HG03280 (cell line): ENCODE results near the gene MAP2K5.

Experiments used
- ATAC-seq: cut with Tn5 transposase; IDR thresholded peaks from one replicate; pipeline ENCODE4 v1.9.1; 2021; ENCODE audit warnings: mild to moderate bottlenecking, moderate library complexity; ENCODE audit not compliant: unreplicated experiment

Gene MAP2K5

GRCh38 chr15:67542420-67543347 lies at the start of gene MAP2K5:
Gene MAP2K5 (plus strand): TSS chr15:67542703. CDS start chr15:67543336, 633 bp downstream.
- ATAC-seq: peak; percentile 46

GRCh38 chr15:67495585-67495984 lies 46.9 kb upstream of the MAP2K5 start:
- no peak for ATAC-seq

GRCh38 chr15:67501177-67501835 lies 41.2 kb upstream of the MAP2K5 start:
- no peak for ATAC-seq

GRCh38 chr15:67501836-67502461 lies 40.6 kb upstream of the MAP2K5 start:
- no peak for ATAC-seq

- no peak for ATAC-seq
Measured at GRCh38 chr15:67504056-67504455, 38.4 kb upstream of the MAP2K5 start.

- no peak for ATAC-seq
Measured at GRCh38 chr15:67504796-67505195, 37.7 kb upstream of the MAP2K5 start.

GRCh38 chr15:67505675-67506572 lies 36.6 kb upstream of the MAP2K5 start:
- no peak for ATAC-seq

GRCh38 chr15:67506775-67507747 lies 35.4 kb upstream of the MAP2K5 start:
- ATAC-seq: no peak

GRCh38 chr15:67508407-67508806 lies 34.1 kb upstream of the MAP2K5 start:
- ATAC-seq: no peak

- ATAC-seq: no peak
Measured at GRCh38 chr15:67509918-67510317, 32.6 kb upstream of the MAP2K5 start.

- no peak for ATAC-seq
Measured at GRCh38 chr15:67510597-67511190, 31.8 kb upstream of the MAP2K5 start.

- ATAC-seq: no peak
Measured at GRCh38 chr15:67511606-67512005, 30.9 kb upstream of the MAP2K5 start.

GRCh38 chr15:67512140-67512539 lies 30.4 kb upstream of the MAP2K5 start:
- ATAC-seq: no peak

- no peak for ATAC-seq
Measured at GRCh38 chr15:67512933-67513714, 29.4 kb upstream of the MAP2K5 start.

- ATAC-seq: no peak
Measured at GRCh38 chr15:67515090-67515489, 27.4 kb upstream of the MAP2K5 start.

- no peak for ATAC-seq
Measured at GRCh38 chr15:67515557-67515956, 26.9 kb upstream of the MAP2K5 start.

GRCh38 chr15:67520321-67521028 lies 22.0 kb upstream of the MAP2K5 start:
- ATAC-seq: peak; percentile 3
